ENCODE results near the gene ADRM1.

- TF ChIP-seq POLR2AphosphoS5 (IDR thresholded peaks at IDR 0.05; ENCODE audit: low read depth, low read length) (no peak), POLR2A (IDR thresholded peaks at IDR 0.05; ENCODE audit: low read depth, low read length) (no peak)
Observed at GRCh38 chr20:62346398-62347150, 43.8 kb downstream of the ADRM1 start.
